WTC11 (cell line): ENCODE results near the gene SNHG17. TPM values are rescaled to one million over a fixed set of nuclear protein-coding genes. Genes with fewer than 3 reads are reported as not detected.

Source experiments
- AFF4 ChIP-seq: sonication (generic); formaldehyde crosslinking; IDR thresholded peaks from 2 replicates; pipeline ENCODE4 v1.8.1; 2023; ENCODE audit warnings: mild to moderate bottlenecking, missing genetic modification reagents, borderline replicate concordance
- ARID4B ChIP-seq: sonication (generic); formaldehyde crosslinking; IDR thresholded peaks from 2 replicates; pipeline ENCODE4 v1.8.0; 2023; ENCODE audit warnings: missing genetic modification reagents, mild to moderate bottlenecking, borderline replicate concordance
- ATF3 ChIP-seq: sonication (generic); formaldehyde crosslinking; conservative IDR thresholded peaks from 2 replicates; pipeline ENCODE4 v1.8.1; 2022; ENCODE audit warnings: mild to moderate bottlenecking, missing genetic modification reagents
- CREB1 ChIP-seq: sonication (generic); formaldehyde crosslinking; IDR thresholded peaks from 2 replicates; pipeline ENCODE4 v1.8.0; 2023; ENCODE audit warnings: mild to moderate bottlenecking, missing genetic modification reagents
- E2F4 ChIP-seq: sonication (generic); formaldehyde crosslinking; IDR thresholded peaks from 2 replicates; pipeline ENCODE4 v1.8.1; 2022; ENCODE audit warnings: low read depth, mild to moderate bottlenecking, moderate library complexity, missing genetic modification reagents, borderline replicate concordance
- ESRRA ChIP-seq: sonication (generic); formaldehyde crosslinking; IDR thresholded peaks from 2 replicates; pipeline ENCODE4 v1.8.1; 2022; ENCODE audit warnings: mild to moderate bottlenecking, missing genetic modification reagents, borderline replicate concordance
- FOXK1 ChIP-seq: sonication (generic); formaldehyde crosslinking; IDR thresholded peaks from 2 replicates; pipeline ENCODE4 v1.8.0; 2022; ENCODE audit warnings: mild to moderate bottlenecking, moderate library complexity, missing genetic modification reagents
- GRHL2 ChIP-seq: fragments of 250-450 bp; sonication (Bioruptor Pico); IDR thresholded peaks from 2 replicates; pipeline ENCODE4 v1.8.0; 2022; ENCODE audit warnings: mild to moderate bottlenecking, moderate library complexity; ENCODE audit not compliant: insufficient replicate concordance, severe bottlenecking
- GTF2I ChIP-seq: fragments of 250-450 bp; sonication (Bioruptor Pico); conservative IDR thresholded peaks from 2 replicates; pipeline ENCODE4 v1.4.0; 2021; ENCODE audit warnings: mild to moderate bottlenecking
- IRF2 ChIP-seq: sonication (generic); formaldehyde crosslinking; IDR thresholded peaks from 2 replicates; pipeline ENCODE4 v1.8.0; 2022; ENCODE audit warnings: low read depth, missing genetic modification reagents, borderline replicate concordance
- JAZF1 ChIP-seq: fragments of 250-450 bp; sonication (Bioruptor Pico); IDR thresholded peaks from 2 replicates; pipeline ENCODE4 v1.9.0; 2021; ENCODE audit warnings: moderate library complexity, mild to moderate bottlenecking, inconsistent platforms
- KAT7 ChIP-seq: sonication (generic); formaldehyde crosslinking; IDR thresholded peaks from 2 replicates; pipeline ENCODE4 v1.8.1; 2023; ENCODE audit warnings: missing genetic modification reagents, mild to moderate bottlenecking, borderline replicate concordance
- MYBL2 ChIP-seq: sonication (generic); formaldehyde crosslinking; IDR thresholded peaks from 2 replicates; pipeline ENCODE4 v1.8.1; 2023; ENCODE audit warnings: mild to moderate bottlenecking, moderate library complexity, missing genetic modification reagents
- NFE2L1 ChIP-seq: sonication (generic); formaldehyde crosslinking; IDR thresholded peaks from 2 replicates; pipeline ENCODE4 v1.8.1; 2023; ENCODE audit warnings: missing genetic modification reagents
- NFYB ChIP-seq: sonication (generic); formaldehyde crosslinking; conservative IDR thresholded peaks from 2 replicates; pipeline ENCODE4 v1.8.0; 2022; ENCODE audit warnings: low read depth, missing genetic modification reagents
- OVOL2 ChIP-seq: fragments of 250-450 bp; sonication (Bioruptor Pico); IDR thresholded peaks from 2 replicates; pipeline ENCODE4 v1.9.0; 2021; ENCODE audit warnings: mild to moderate bottlenecking, borderline replicate concordance
- PREB ChIP-seq: sonication (generic); formaldehyde crosslinking; IDR thresholded peaks from 2 replicates; pipeline ENCODE4 v1.8.1; 2022; ENCODE audit warnings: mild to moderate bottlenecking, missing genetic modification reagents, moderate library complexity, borderline replicate concordance
- PRRX2 ChIP-seq: fragments of 250-450 bp; sonication (Bioruptor Pico); IDR thresholded peaks from 2 replicates; pipeline ENCODE4 v1.8.0; 2021; ENCODE audit warnings: mild to moderate bottlenecking
- SMAD3 ChIP-seq: sonication (generic); formaldehyde crosslinking; IDR thresholded peaks from 2 replicates; pipeline ENCODE4 v1.8.0; 2022; ENCODE audit warnings: missing genetic modification reagents, mild to moderate bottlenecking, borderline replicate concordance
- TEAD4 ChIP-seq: sonication (generic); formaldehyde crosslinking; IDR thresholded peaks from 2 replicates; pipeline ENCODE4 v1.8.0; 2022; ENCODE audit warnings: mild to moderate bottlenecking, missing genetic modification reagents
- ZMAT4 ChIP-seq: fragments of 250-450 bp; sonication (Bioruptor Pico); IDR thresholded peaks from 2 replicates; pipeline ENCODE4 v1.9.0; 2021; ENCODE audit warnings: mild to moderate bottlenecking
- ZNF219 ChIP-seq: sonication (generic); formaldehyde crosslinking; IDR thresholded peaks from 2 replicates; pipeline ENCODE4 v1.8.0; 2023; ENCODE audit warnings: missing genetic modification reagents, mild to moderate bottlenecking, borderline replicate concordance
- ZNF317 ChIP-seq: sonication (generic); formaldehyde crosslinking; IDR thresholded peaks from 2 replicates; pipeline ENCODE4 v1.8.1; 2023; ENCODE audit warnings: low read depth, mild to moderate bottlenecking, moderate library complexity, missing genetic modification reagents, borderline replicate concordance
- ZNF396 ChIP-seq: fragments of 250-450 bp; sonication (Bioruptor Pico); IDR thresholded peaks from 2 replicates; pipeline ENCODE4 v1.8.0; 2021; ENCODE audit warnings: mild to moderate bottlenecking, moderate library complexity, borderline replicate concordance
- ZNF423 ChIP-seq: fragments of 250-450 bp; sonication (Bioruptor Pico); IDR thresholded peaks from 2 replicates; pipeline ENCODE4 v2.1.2; 2022; ENCODE audit warnings: mild to moderate bottlenecking, moderate library complexity
- total RNA-seq: library from RNA; stranded (reverse); gene quantifications from 3 replicates; pipeline ENCODE4 v1.2.3, GENCODE V29; 2021

The SNHG17 gene
- total RNA-seq, 1 experiment from 2014 or later = 71.6 TPM

- TF ChIP-seq ARID4B (CRISPR knock-in tag) (peak; percentile 91), GRHL2 (no peak), NFYB (CRISPR knock-in tag) (0 out of 2 replicates have a peak, but pooled peaks have one; percentile 34), SMAD3 (CRISPR knock-in tag) (peak; percentile 74; the same call in 1 of the 2 replicates), AFF4 (CRISPR knock-in tag) (0 out of 2 replicates have a peak, but pooled peaks have one; percentile 11), MYBL2 (CRISPR knock-in tag) (peak; percentile 94; the same call in 1 of the 2 replicates), NFE2L1 (peak; percentile 88), KAT7 (peak; percentile 80; the same call in 1 of the 2 replicates), ZNF423 (no peak), IRF2 (CRISPR knock-in tag) (no peak), ESRRA (peak; percentile 62), CREB1 (CRISPR knock-in tag) (peak; percentile 90), OVOL2 (CRISPR knock-in tag) (no peak), ZNF219 (CRISPR knock-in tag) (peak; percentile 64; the same call in 1 of the 2 replicates), ATF3 (CRISPR knock-in tag) (no peak), PREB (CRISPR knock-in tag) (peak; percentile 90; the same call in 1 of the 2 replicates), TEAD4 (peak; percentile 32; the same call in 1 of the 2 replicates), ZNF317 (peak; percentile 55; the same call in 1 of the 2 replicates), E2F4 (CRISPR knock-in tag) (peak; percentile 58; the same call in 1 of the 2 replicates), PRRX2 (CRISPR knock-in tag) (no peak), ZMAT4 (CRISPR knock-in tag) (no peak), GTF2I (no peak), FOXK1 (peak; percentile 95), ZNF396 (CRISPR knock-in tag) (no peak), JAZF1 (CRISPR knock-in tag) (no peak)
These were observed at the start of gene SNHG17 (continued) for GRCh38 chr20:38434770-38435554.
